PC-9 (cell line): Measurements from ENCODE around the gene MEGF8. TPM values are rescaled to one million over a fixed set of nuclear protein-coding genes. Genes with fewer than 3 reads are reported as not detected.

ENCODE experiments used
- BruUV-seq: library from RNA; stranded (reverse); fragments of 400-500 nt; replicated peaks from 2 replicates; lab custom pipeline; 2021; lab: Mats Ljungman, UMichigan
- CTCF ChIA-PET: fragments of 300-600 bp; sonication (Branson Sonifier 250); formaldehyde crosslinking; loops from one replicate; lab custom pipeline; 2022; ENCODE audit warnings: antibody characterized with exemption; lab: Charles Lee
- POLR2A ChIA-PET: fragments of 300-600 bp; sonication (Branson Sonifier 250); formaldehyde crosslinking; loops from one replicate; lab custom pipeline; 2022; ENCODE audit warnings: antibody characterized with exemption; ENCODE audit not compliant: unreplicated experiment; lab: Charles Lee
- DNase-seq, 2 experiments: peaks; one replicate each; pipeline versions ENCODE4 v3.0.0 to v3.0.0-alpha.2; 2015 to 2022; ENCODE audit warnings: mixed read lengths in 1 of 2
- H2AFZ ChIP-seq: fragments of 200-600 bp; sonication (generic); 2 replicates; pipeline ENCODE4 v1.8.1; 2017; ENCODE audit warnings: antibody characterized with exemption
- H3F3A ChIP-seq: fragments of 200-600 bp; sonication (generic); 2 replicates; pipeline ENCODE4 v1.8.1; 2017; ENCODE audit warnings: antibody characterized with exemption, mild to moderate bottlenecking, low read depth; ENCODE audit not compliant: insufficient read depth
- H3K27ac ChIP-seq: fragments of 200-600 bp; sonication (generic); 2 replicates; pipeline ENCODE4 v1.6.1; 2016; ENCODE audit warnings: mixed run types
- H3K27me3 ChIP-seq: fragments of 200-600 bp; sonication (generic); 2 replicates; pipeline ENCODE4 v1.6.1; 2016; ENCODE audit warnings: low read depth, mixed run types; ENCODE audit not compliant: insufficient read depth
- H3K36me3 ChIP-seq: fragments of 200-600 bp; sonication (generic); 2 replicates; pipeline ENCODE4 v1.6.1; 2016; ENCODE audit warnings: low read depth, mixed run types
- H3K4me1 ChIP-seq: fragments of 200-600 bp; sonication (generic); replicated peaks from 2 replicates; pipeline ENCODE4 v1.6.1; 2016; ENCODE audit warnings: mixed run types; ENCODE audit not compliant: insufficient read depth
- H3K4me2 ChIP-seq: fragments of 200-600 bp; sonication (generic); 2 replicates; pipeline ENCODE4 v1.6.1; 2017; ENCODE audit warnings: mixed run types
- H3K4me3 ChIP-seq: fragments of 200-600 bp; sonication (generic); 2 replicates; pipeline ENCODE4 v1.6.1; 2016; ENCODE audit warnings: mixed run types
- H3K79me2 ChIP-seq: fragments of 200-600 bp; sonication (generic); 2 replicates; pipeline ENCODE4 v1.6.1; 2017; ENCODE audit warnings: low read depth, mixed run types
- H3K9me2 ChIP-seq: fragments of 200-600 bp; sonication (generic); 2 replicates; pipeline ENCODE4 v1.8.1; 2017; ENCODE audit warnings: mild to moderate bottlenecking; ENCODE audit not compliant: insufficient read depth
- H3K9me3 ChIP-seq: fragments of 200-600 bp; sonication (generic); 2 replicates; pipeline ENCODE4 v1.8.1; 2016; ENCODE audit warnings: low read depth; ENCODE audit not compliant: insufficient read depth
- H4K20me1 ChIP-seq: fragments of 200-600 bp; sonication (generic); 2 replicates; pipeline ENCODE4 v1.8.1; 2017; ENCODE audit not compliant: insufficient read depth
- EZH2 ChIP-seq: fragments of 200-600 bp; sonication (generic); IDR thresholded peaks from 2 replicates; pipeline ENCODE4 v1.8.0; 2017; ENCODE audit warnings: antibody characterized with exemption, low read depth
- intact Hi-C: fragments of 100-400 bp; cut with micrococcal nuclease; formaldehyde crosslinking; loops from one replicate; pipeline ENCODE4 v1.10.0; 2022; ENCODE audit not compliant: unreplicated experiment
- total RNA-seq: library from RNA; stranded (reverse); gene quantifications from 2 replicates; pipeline ENCODE4 v1.2.3, GENCODE V29; 2021
- TF ChIP-seq, protein P1 (sequence below): fragments of 200-600 bp; sonication (generic); conservative IDR thresholded peaks from 2 replicates; pipeline ENCODE4 v1.6.1; 2017; ENCODE audit warnings: mixed run types, antibody characterized with exemption, mild to moderate bottlenecking, moderate library complexity

Gene MEGF8
- total RNA-seq, 1 experiment from 2014 or later: 40.6 TPM

GRCh38 chr19:42286349-42287016 lies 39.0 kb upstream of the MEGF8 start:
- no peak overlapping the region for H3K4me3 ChIP-seq
- peaks cover 28% of the 10 kb centered on the region for H3K4me1 ChIP-seq
- CTCF ChIA-PET: no interaction called here

DNA sequence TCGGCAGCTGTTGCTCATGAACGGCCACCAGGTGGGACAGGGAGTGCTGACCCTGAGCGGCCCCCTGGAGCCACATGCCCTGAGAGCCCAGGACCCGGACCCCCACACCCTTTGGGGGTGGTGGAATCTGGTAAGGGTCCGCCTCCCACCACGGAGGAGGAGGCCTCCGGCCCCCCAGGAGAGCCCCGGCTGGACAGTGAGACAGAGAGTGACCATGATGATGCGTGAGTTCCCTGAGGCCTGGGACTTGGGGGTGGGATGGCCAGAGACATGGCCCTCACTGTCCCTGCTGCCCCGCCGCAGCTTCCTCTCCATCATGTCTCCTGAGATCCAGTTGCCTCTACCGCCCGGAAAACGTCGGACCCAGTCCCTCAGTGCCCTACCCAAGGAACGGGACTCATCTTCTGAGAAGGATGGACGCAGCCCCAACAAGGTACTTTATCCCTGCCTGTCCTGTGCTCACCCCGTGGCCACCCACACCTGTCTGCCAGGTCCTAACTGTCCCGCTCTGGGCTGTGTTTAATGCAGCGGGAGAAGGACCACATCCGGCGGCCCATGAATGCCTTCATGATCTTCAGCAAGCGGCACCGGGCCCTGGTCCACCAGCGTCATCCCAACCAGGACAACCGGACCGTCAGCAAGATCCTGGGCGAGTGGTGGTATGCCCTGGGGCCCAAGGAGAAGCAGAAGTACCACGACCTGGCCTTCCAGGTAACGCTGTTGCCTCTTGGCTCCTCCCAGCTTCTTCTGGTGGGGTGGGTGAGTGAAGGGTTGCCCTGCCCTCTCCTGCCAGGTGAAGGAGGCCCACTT lies 38.2 kb upstream of the MEGF8 start:
- DNase-seq: no peak
- no peak overlapping the region for H3K4me3 ChIP-seq
- no TSS peak for BruUV-seq
- H3K27me3 ChIP-seq: no peaks in the 10 kb centered on the region
- H3K79me2 ChIP-seq: peaks cover 14% of the 10 kb centered on the region; the same call in 1 of the 2 replicates
- peaks cover 21% of the 10 kb centered on the region for H3K4me1 ChIP-seq
- peaks cover 15% of the 10 kb centered on the region; the same call in 1 of the 2 replicates for H4K20me1 ChIP-seq
- no peak for TF ChIP-seq EZH2
- TF ChIP-seq, protein P1, sequence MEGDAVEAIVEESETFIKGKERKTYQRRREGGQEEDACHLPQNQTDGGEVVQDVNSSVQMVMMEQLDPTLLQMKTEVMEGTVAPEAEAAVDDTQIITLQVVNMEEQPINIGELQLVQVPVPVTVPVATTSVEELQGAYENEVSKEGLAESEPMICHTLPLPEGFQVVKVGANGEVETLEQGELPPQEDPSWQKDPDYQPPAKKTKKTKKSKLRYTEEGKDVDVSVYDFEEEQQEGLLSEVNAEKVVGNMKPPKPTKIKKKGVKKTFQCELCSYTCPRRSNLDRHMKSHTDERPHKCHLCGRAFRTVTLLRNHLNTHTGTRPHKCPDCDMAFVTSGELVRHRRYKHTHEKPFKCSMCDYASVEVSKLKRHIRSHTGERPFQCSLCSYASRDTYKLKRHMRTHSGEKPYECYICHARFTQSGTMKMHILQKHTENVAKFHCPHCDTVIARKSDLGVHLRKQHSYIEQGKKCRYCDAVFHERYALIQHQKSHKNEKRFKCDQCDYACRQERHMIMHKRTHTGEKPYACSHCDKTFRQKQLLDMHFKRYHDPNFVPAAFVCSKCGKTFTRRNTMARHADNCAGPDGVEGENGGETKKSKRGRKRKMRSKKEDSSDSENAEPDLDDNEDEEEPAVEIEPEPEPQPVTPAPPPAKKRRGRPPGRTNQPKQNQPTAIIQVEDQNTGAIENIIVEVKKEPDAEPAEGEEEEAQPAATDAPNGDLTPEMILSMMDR: no peak
- H3K9me3 ChIP-seq: no peaks in the 10 kb centered on the region
- H3K4me2 ChIP-seq: no peak overlapping the region
- no peak overlapping the region for H3K27ac ChIP-seq
- intact Hi-C loops: no loop called here
- ChIA-PET CTCF (no interaction called here), POLR2A (interaction anchor here (0.6 kb wide), 1 partner anchor 110 kb away, joined by 6 read pairs; no protein-coding TSS in a partner anchor)
- H3F3A ChIP-seq: peaks cover 17% of the 10 kb centered on the region; the same call in 1 of the 2 replicates
- H2AFZ ChIP-seq: no peak overlapping the region
- no peaks in the 10 kb centered on the region for H3K36me3 ChIP-seq
- H3K9me2 ChIP-seq: no peaks in the 10 kb centered on the region

More at GRCh38 chr19:42286349-42287016, 39.0 kb upstream of the MEGF8 start:
- POLR2A ChIA-PET: no interaction called here
- no peaks in the 10 kb centered on the region for H3K27me3 ChIP-seq
- H3K9me3 ChIP-seq: no peaks in the 10 kb centered on the region
- DNase-seq: no peak
- H3K79me2 ChIP-seq: peaks cover 14% of the 10 kb centered on the region; the same call in 1 of the 2 replicates
- BruUV-seq: no TSS peak
- no peaks in the 10 kb centered on the region for H3K36me3 ChIP-seq
- peaks cover 23% of the 10 kb centered on the region; the same call in 1 of the 2 replicates for H3F3A ChIP-seq
- no peak overlapping the region for H2AFZ ChIP-seq
- TF ChIP-seq, protein P1: no peak
- no peak for TF ChIP-seq EZH2
- no peak overlapping the region for H3K4me2 ChIP-seq
- intact Hi-C loops: no loop called here
- peaks cover 15% of the 10 kb centered on the region; the same call in 1 of the 2 replicates for H4K20me1 ChIP-seq
- H3K27ac ChIP-seq: no peak overlapping the region
- no peaks in the 10 kb centered on the region for H3K9me2 ChIP-seq

- Histone ChIP-seq H2AFZ (no peak overlapping the region), H3K27ac (no peak overlapping the region), H3K79me2 (peaks cover 14% of the 10 kb centered on the region; the same call in 1 of the 2 replicates), H3K9me3 (no peaks in the 10 kb centered on the region), H3K9me2 (no peaks in the 10 kb centered on the region), H4K20me1 (peaks cover 15% of the 10 kb centered on the region; the same call in 1 of the 2 replicates), H3F3A (peaks cover 14% of the 10 kb centered on the region; the same call in 1 of the 2 replicates), H3K27me3 (no peaks in the 10 kb centered on the region), H3K4me1 (peaks cover 15% of the 10 kb centered on the region), H3K4me2 (no peak overlapping the region), H3K36me3 (no peaks in the 10 kb centered on the region), H3K4me3 (no peak overlapping the region)
- ChIA-PET CTCF (no interaction called here), POLR2A (interaction anchor here (0.6 kb wide), 1 partner anchor 109 kb away, joined by 6 read pairs; no protein-coding TSS in a partner anchor)
- no peak for TF ChIP-seq EZH2
- TF ChIP-seq, protein P1: no peak
- TSS peak; percentile 3 for BruUV-seq
- DNase-seq: no peak
- intact Hi-C loops: no loop called here
These were observed 37.7 kb upstream of the MEGF8 start for GRCh38 chr19:42287827-42288107.
